IMR-90 (cell line): Measurements from ENCODE around the gene FRMD3.

Source experiments
- CTCF ChIP-seq: conservative IDR thresholded peaks from 2 replicates; pipeline ENCODE4 v1.5.1; 2012; ENCODE audit warnings: mild to moderate bottlenecking, low read depth, low read length, improper control_type of control experiment
- MAZ ChIP-seq: IDR thresholded peaks from 2 replicates; pipeline ENCODE4 v1.6.1; 2012; ENCODE audit warnings: low read depth, mild to moderate bottlenecking, low read length, improper control_type of control experiment, moderate library complexity, borderline replicate concordance
- MXI1 ChIP-seq: IDR thresholded peaks from 2 replicates; pipeline ENCODE4 v1.6.1; 2012; ENCODE audit warnings: low read depth, mild to moderate bottlenecking, low read length, moderate library complexity, borderline replicate concordance
- POLR2A ChIP-seq: IDR thresholded peaks from 2 replicates; pipeline ENCODE4 v1.6.1; 2012; ENCODE audit warnings: mild to moderate bottlenecking, low read depth, low read length
- RAD21 ChIP-seq: IDR thresholded peaks from 2 replicates; pipeline ENCODE4 v1.6.1; 2012; ENCODE audit warnings: low read length, improper control_type of control experiment
- RCOR1 ChIP-seq: IDR thresholded peaks from 2 replicates; pipeline ENCODE4 v1.6.1; 2012; ENCODE audit warnings: mild to moderate bottlenecking, low read length, improper control_type of control experiment; ENCODE audit not compliant: insufficient replicate concordance
- SMC3 ChIP-seq: fragments of 150-350 bp; IDR thresholded peaks from 2 replicates; pipeline ENCODE4 v1.6.1; 2016; ENCODE audit warnings: low read depth, mild to moderate bottlenecking, antibody characterized with exemption, low read length, moderate library complexity
- USF2 ChIP-seq: fragments of 150-350 bp; IDR thresholded peaks from 2 replicates; pipeline ENCODE4 v1.6.1; 2017; ENCODE audit warnings: mild to moderate bottlenecking, antibody characterized with exemption, low read length, low read depth

GRCh38 chr9:83220730-83221129, 317.5 kb downstream of the FRMD3 start:
- TF ChIP-seq RAD21 = no peak
- TF ChIP-seq CTCF = no peak
- no peak for TF ChIP-seq USF2
- no peak for TF ChIP-seq MAZ
- no peak for TF ChIP-seq POLR2A
- TF ChIP-seq SMC3 = no peak
- TF ChIP-seq RCOR1 = no peak
- no peak for TF ChIP-seq MXI1
